ENCODE results near the gene VPS8. TPM values are rescaled to one million over a fixed set of nuclear protein-coding genes. Genes with fewer than 3 reads are reported as not detected.

Gene VPS8
- total RNA-seq, 1 donor from 2014 or later, result 83.9 TPM

GRCh38 chr3:184778426-184779332 is 33.3 kb upstream of the VPS8 start:
- no peaks in the 10 kb centered on the region for H3K9me3 ChIP-seq (replicated peaks)
- no peak overlapping the region for H3K4me3 ChIP-seq
- H3K4me1 ChIP-seq, result peaks cover 10% of the 10 kb centered on the region
- H3K27ac ChIP-seq (replicated peaks), result no peak overlapping the region
- DNase-seq, result no peak
- no peaks in the 10 kb centered on the region for H3K36me3 ChIP-seq
- H3K27me3 ChIP-seq (ENCODE audit: low read depth), result peaks cover 54% of the 10 kb centered on the region
- intact Hi-C loops (cut with micrococcal nuclease), result no loop called here
- no peak for TF ChIP-seq CTCF (IDR thresholded peaks at IDR 0.05; ENCODE audit: borderline replicate concordance)

GRCh38 chr3:184780981-184781515 is 30.9 kb upstream of the VPS8 start:
- intact Hi-C loops (cut with micrococcal nuclease), result no loop called here
- DNase-seq, result no peak
- H3K9me3 ChIP-seq (replicated peaks), result no peaks in the 10 kb centered on the region

GRCh38 chr3:184781801-184782200 is 30.2 kb upstream of the VPS8 start:
- DNase-seq, result no peak
- Histone ChIP-seq H3K27ac (replicated peaks) (no peak overlapping the region), H3K9me3 (replicated peaks) (no peaks in the 10 kb centered on the region), H3K36me3 (no peaks in the 10 kb centered on the region), H3K27me3 (ENCODE audit: low read depth) (peaks cover 75% of the 10 kb centered on the region), H3K4me3 (no peak overlapping the region), H3K4me1 (peaks cover 15% of the 10 kb centered on the region)
- intact Hi-C loops (cut with micrococcal nuclease), result no loop called here
- no peak for TF ChIP-seq CTCF (IDR thresholded peaks at IDR 0.05; ENCODE audit: borderline replicate concordance)

More at GRCh38 chr3:184780981-184781515, 30.9 kb upstream of the VPS8 start:
- H3K27me3 ChIP-seq (ENCODE audit: low read depth), result peaks cover 75% of the 10 kb centered on the region
- H3K36me3 ChIP-seq, result no peaks in the 10 kb centered on the region
- H3K27ac ChIP-seq (replicated peaks), result no peak overlapping the region
- peaks cover 7% of the 10 kb centered on the region for H3K4me1 ChIP-seq
- TF ChIP-seq CTCF (IDR thresholded peaks at IDR 0.05; ENCODE audit: borderline replicate concordance), result no peak
- no peak overlapping the region for H3K4me3 ChIP-seq

- intact Hi-C loops (cut with micrococcal nuclease), result no loop called here
- no peak for TF ChIP-seq CTCF (IDR thresholded peaks at IDR 0.05; ENCODE audit: borderline replicate concordance)
- no peaks in the 10 kb centered on the region for H3K9me3 ChIP-seq (replicated peaks)
- no peaks in the 10 kb centered on the region for H3K36me3 ChIP-seq
- no peak overlapping the region for H3K4me3 ChIP-seq
- peaks cover 76% of the 10 kb centered on the region for H3K27me3 ChIP-seq (ENCODE audit: low read depth)
- DNase-seq, result no peak
- H3K27ac ChIP-seq (replicated peaks), result no peak overlapping the region
- peaks cover 14% of the 10 kb centered on the region for H3K4me1 ChIP-seq
Observed at GRCh38 chr3:184783319-184783718, 28.6 kb upstream of the VPS8 start.

- intact Hi-C loops (cut with micrococcal nuclease), result no loop called here
- Histone ChIP-seq H3K27me3 (ENCODE audit: low read depth) (peaks cover 61% of the 10 kb centered on the region), H3K4me3 (no peak overlapping the region), H3K36me3 (no peaks in the 10 kb centered on the region), H3K4me1 (peaks cover 14% of the 10 kb centered on the region), H3K9me3 (replicated peaks) (no peaks in the 10 kb centered on the region), H3K27ac (replicated peaks) (no peak overlapping the region)
- TF ChIP-seq CTCF (IDR thresholded peaks at IDR 0.05; ENCODE audit: borderline replicate concordance), result no peak
- DNase-seq, result no peak
Observed at GRCh38 chr3:184784731-184785500, 27.1 kb upstream of the VPS8 start.
